Measurements from ENCODE around the gene ATF7IP2.
"Not testable (repeated sequence)": the region's sequence is repeated elsewhere in the genome, so short reads cannot be mapped to it uniquely, and the experiment has no call there.

ATF7IP2 gene, protein sequence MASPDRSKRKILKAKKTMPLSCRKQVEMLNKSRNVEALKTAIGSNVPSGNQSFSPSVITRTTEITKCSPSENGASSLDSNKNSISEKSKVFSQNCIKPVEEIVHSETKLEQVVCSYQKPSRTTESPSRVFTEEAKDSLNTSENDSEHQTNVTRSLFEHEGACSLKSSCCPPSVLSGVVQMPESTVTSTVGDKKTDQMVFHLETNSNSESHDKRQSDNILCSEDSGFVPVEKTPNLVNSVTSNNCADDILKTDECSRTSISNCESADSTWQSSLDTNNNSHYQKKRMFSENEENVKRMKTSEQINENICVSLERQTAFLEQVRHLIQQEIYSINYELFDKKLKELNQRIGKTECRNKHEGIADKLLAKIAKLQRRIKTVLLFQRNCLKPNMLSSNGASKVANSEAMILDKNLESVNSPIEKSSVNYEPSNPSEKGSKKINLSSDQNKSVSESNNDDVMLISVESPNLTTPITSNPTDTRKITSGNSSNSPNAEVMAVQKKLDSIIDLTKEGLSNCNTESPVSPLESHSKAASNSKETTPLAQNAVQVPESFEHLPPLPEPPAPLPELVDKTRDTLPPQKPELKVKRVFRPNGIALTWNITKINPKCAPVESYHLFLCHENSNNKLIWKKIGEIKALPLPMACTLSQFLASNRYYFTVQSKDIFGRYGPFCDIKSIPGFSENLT

DNA sequence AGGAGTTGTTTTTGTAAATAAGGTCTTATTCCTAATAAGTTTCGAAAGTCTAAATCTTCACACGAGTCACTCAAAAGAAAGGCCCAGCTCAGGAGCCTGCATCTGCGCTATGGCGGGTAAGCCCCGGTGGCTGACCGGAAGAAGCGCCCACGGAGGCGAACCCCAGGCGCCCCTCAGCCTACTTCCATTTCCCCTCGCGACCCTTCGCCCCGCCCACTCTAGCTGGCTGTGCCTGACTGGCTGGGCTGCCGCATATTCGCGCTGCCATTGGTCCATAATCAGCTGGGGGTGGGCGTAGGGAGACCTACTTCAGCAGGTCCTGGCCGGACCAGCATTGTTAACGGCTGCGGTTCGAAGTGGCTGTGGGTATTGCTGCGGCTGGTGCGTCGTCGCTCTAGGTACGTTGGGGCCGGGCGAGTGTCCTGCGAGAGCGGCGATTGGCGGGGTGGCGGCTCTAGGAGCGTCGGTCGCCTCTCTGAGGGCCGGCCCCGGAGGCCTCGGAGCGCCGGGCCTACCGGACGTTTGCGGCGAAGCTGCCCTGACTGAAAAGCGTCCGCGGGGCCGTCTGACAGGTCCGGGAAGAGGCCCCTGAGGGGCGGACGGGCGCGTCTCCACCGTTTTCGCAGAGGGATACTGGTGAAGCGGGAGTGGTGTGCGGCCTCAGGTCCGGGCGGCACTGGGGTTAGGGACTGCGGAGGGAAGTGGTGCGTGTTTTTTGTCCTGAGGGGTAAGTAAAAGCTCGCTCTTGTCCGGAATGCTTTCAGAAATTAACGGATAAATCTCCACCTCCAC, at the start of gene ATF7IP2:
Gene ATF7IP2, plus strand, starts transcription at position 337 of the 792 bp plus-strand sequence. CDS start 44,560 bp downstream, outside the sequence.
- H3K4me3 ChIP-seq (ENCODE audit: low read depth, low read length), result peak within 1 kb of the TSS; percentile 66

DNA sequence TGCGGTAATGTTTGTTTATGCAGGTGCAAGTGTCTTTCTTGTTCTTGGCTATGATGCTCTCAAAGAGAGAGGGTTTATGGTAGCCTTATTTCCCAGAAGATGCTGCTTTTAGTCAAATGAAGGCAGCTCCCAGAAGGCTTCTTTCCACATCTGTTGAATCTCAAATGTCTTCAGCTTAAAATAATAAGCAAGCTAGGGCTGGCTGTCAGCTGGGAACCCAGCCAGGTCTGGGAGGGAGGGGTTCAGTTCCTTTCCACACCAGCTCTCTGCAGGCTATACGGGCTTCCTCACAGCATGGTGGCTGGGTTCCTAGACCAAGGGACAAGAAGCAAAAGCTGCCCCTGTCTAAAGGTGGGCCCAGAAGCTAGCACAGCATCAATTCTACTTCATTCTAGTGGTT, 47.4 kb upstream of the ATF7IP2 start:
- no peak overlapping the region for H3K4me3 ChIP-seq (ENCODE audit: low read depth, low read length)
- TF ChIP-seq, protein P1, sequence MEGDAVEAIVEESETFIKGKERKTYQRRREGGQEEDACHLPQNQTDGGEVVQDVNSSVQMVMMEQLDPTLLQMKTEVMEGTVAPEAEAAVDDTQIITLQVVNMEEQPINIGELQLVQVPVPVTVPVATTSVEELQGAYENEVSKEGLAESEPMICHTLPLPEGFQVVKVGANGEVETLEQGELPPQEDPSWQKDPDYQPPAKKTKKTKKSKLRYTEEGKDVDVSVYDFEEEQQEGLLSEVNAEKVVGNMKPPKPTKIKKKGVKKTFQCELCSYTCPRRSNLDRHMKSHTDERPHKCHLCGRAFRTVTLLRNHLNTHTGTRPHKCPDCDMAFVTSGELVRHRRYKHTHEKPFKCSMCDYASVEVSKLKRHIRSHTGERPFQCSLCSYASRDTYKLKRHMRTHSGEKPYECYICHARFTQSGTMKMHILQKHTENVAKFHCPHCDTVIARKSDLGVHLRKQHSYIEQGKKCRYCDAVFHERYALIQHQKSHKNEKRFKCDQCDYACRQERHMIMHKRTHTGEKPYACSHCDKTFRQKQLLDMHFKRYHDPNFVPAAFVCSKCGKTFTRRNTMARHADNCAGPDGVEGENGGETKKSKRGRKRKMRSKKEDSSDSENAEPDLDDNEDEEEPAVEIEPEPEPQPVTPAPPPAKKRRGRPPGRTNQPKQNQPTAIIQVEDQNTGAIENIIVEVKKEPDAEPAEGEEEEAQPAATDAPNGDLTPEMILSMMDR (IDR thresholded peaks at IDR 0.05; ENCODE audit: borderline replicate concordance, insufficient read depth, low read depth, low read length), result no peak

More for the DNA sequence above, at the start of gene ATF7IP2:
- TF ChIP-seq, protein P1 (IDR thresholded peaks at IDR 0.05; ENCODE audit: borderline replicate concordance, insufficient read depth, low read depth, low read length), result no peak

DNA sequence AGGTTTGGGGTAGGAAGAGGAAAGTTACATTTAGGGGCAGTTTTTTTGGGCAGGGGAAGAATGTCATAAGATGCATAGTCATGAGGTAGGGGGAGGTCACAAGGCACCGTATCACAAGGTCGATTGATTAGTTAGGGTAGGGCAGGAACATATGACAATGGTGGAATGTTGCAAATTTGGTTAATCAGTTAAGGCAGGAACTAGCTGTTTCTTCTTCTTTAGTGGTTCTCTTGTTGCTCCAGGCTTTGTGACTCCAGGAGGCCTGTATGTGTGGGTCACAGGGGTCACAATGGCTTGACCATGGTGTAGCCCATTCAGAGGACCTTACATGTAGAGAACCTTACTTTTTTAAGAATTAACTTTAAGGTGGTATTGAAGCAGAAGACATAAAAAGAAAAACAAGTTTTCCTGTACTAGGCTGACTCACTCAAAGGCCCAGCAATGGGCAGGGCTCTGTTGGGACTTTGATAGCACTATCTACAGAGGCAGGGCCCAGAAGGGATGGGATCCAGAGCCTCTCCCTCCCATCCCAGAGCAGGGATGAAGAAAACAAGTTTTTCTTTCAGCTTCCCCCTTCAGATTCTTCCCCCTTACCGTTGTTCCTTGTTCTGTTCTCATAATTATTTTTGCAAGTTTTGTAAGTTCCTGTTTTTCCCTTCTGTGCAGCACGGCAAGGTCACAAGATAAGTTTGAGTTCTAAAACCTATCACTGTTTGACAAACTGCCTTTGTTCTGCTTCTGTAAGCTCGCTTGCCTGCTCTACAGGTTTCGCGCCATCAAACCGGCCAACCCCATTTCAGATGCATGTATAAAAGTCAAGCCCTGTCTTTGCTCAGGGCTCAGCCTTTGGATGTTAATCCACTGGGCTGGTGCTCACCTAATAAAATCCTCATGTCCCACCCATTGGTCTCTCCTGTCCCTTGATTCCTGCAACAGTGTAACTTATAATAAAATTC, 45.8 kb upstream of the ATF7IP2 start:
- TF ChIP-seq, protein P1 (IDR thresholded peaks at IDR 0.05; ENCODE audit: borderline replicate concordance, insufficient read depth, low read depth, low read length), result no peak
- no peak overlapping the region for H3K4me3 ChIP-seq (ENCODE audit: low read depth, low read length)

DNA sequence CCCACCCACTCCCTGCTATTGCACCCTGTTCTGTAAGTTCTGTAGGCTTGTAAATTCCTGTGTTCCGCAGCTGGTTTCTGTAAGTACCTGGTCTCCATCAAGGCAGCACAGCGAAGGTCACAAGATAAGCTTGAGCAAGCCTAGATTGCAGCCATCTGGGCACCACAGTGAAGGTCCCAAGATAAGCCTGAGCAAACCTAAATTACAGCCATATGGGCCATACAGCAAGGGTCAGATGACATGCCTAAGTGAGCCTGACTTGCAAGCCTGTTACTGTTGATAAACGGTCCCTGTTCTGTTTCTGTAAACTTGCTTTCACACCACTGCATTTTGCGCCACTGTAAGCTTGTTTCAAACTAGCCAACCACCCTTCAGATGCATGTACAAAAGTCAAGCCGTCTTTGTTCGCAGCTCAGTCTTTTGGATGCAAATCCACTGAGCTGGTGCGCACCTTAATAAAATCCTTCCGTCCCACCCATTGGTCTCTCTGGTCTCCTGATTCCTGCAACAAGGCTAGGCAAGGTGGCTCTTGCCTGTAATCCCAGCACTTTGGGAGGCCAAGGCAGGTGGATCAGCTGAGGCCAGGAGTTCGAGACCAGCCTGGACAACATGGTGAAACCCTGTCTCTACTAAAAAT, 42.6 kb upstream of the ATF7IP2 start:
- TF ChIP-seq, protein P1 (IDR thresholded peaks at IDR 0.05; ENCODE audit: borderline replicate concordance, insufficient read depth, low read depth, low read length), result no peak
- no peak overlapping the region for H3K4me3 ChIP-seq (ENCODE audit: low read depth, low read length)

DNA sequence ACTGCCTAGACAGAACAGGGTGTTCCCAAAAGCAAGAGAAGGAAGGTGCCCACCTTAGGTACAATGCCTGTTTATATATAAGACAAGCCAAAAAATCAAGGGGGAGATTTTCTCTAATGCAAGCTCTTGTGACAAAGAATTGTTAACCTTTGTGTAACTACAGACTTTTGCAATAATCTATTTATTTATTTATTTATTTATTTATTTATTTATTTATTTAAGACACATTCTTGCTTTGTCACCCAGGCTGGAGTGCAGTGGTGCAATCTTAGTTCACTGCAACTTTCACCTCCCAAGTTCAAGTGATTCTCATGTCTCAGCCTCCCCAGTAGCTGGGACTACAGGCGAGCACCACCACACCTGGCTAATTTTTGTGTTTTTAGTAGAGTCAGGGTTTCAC, 41.2 kb upstream of the ATF7IP2 start:
- not testable (repeated sequence) for H3K4me3 ChIP-seq (ENCODE audit: low read depth, low read length)

DNA sequence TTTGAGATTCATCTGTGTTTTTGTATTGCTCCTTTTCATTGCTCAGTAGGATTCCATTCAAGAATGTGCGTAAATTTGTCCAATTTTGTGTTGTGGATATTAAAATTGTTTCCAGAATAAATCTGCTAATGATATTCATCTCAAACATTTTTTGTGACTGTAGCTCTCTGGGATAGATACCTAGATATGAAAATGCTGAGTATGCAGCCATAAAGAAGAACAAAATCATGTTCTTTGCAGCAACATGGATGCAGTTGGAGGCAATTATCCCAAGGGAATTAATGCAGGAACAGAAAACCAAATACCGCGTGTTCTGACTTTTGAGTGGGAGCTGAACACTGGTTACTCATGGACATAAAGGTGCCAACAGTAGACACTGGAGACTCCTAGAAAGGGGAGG, 40.2 kb upstream of the ATF7IP2 start:
- no peak overlapping the region for H3K4me3 ChIP-seq (ENCODE audit: low read depth, low read length)
- TF ChIP-seq, protein P1 (IDR thresholded peaks at IDR 0.05; ENCODE audit: borderline replicate concordance, insufficient read depth, low read depth, low read length), result no peak
